Left ventricle myocardium superior (tissue), 1 donor: ENCODE results near the gene CTBP2. TPM values are rescaled to one million over a fixed set of nuclear protein-coding genes. Genes with fewer than 3 reads are reported as not detected.

Experiments
- ATAC-seq: fragments of 200-7000 bp; cut with Tn5 transposase; one replicate; pipeline ENCODE4 v1.9.1; 2020; ENCODE audit warnings: mild to moderate bottlenecking, moderate library complexity
- DNase-seq: peaks from one replicate; pipeline ENCODE4 v3.0.0-alpha.2; 2020
- intact Hi-C: fragments of 100-400 bp; cut with micrococcal nuclease; formaldehyde crosslinking; loops from one replicate; pipeline ENCODE4 v1.11.0; 2022
- long read RNA-seq: library from polyadenylated mRNA; unstranded; transcript quantifications from one replicate; pipeline ENCODE4 v2.0.0, GENCODE V29; 2021
- total RNA-seq: library from RNA; stranded (reverse); fragmentation: NEBNext Ultra II Directional; extraction: Animal tissue kit (Norgen Biotek cat#: 25700); gene quantifications from one replicate; pipeline ENCODE4 v1.2.1, GENCODE V29; 2021
- donor health status: DM: no; HTN: yes; CAD: no; lungs with severe emphysema.

Gene CTBP2
- 29.3 TPM for total RNA-seq
- long read RNA-seq, full-length matches to known transcripts, result 23 of 66 reads
- long read RNA-seq, partial matches to known transcripts, result 5 of 66 reads
- long read RNA-seq, other reads (novel, unspliced or antisense), result 38 of 66 reads

- DNase-seq (peak; percentile 71), ATAC-seq (peak; percentile 40)
- intact Hi-C loops, result loop anchor here (10.0 kb wide), 1 partner anchor 75 kb away; no protein-coding TSS in a partner anchor
These were observed at the start of gene CTBP2 for GRCh38 chr10:125159932-125160855. CTBP2 (minus strand) TSS chr10:125160563.

GRCh38 chr10:125209591-125210355 is 49.4 kb upstream of the CTBP2 start:
- intact Hi-C loops, result no loop called here
- ATAC-seq (no peak), DNase-seq (no peak)

GRCh38 chr10:125208854-125209565 is 48.6 kb upstream of the CTBP2 start:
- ATAC-seq, result no peak
- no peak for DNase-seq
- intact Hi-C loops, result no loop called here

- ATAC-seq, result no peak
- intact Hi-C loops, result no loop called here
- no peak for DNase-seq
These were observed 46.3 kb upstream of the CTBP2 start for GRCh38 chr10:125206623-125207022.

GRCh38 chr10:125205431-125205830 is 45.1 kb upstream of the CTBP2 start:
- ATAC-seq (no peak), DNase-seq (no peak)
- intact Hi-C loops, result no loop called here

- no peak for DNase-seq
- intact Hi-C loops, result no loop called here
- no peak for ATAC-seq
These were observed 44.0 kb upstream of the CTBP2 start for GRCh38 chr10:125204400-125204799.

- no peak for ATAC-seq
- intact Hi-C loops, result no loop called here
- DNase-seq, result no peak
These were observed 42.9 kb upstream of the CTBP2 start for GRCh38 chr10:125203186-125203800.

- intact Hi-C loops, result no loop called here
- no peak for DNase-seq
- no peak for ATAC-seq
These were observed 41.6 kb upstream of the CTBP2 start for GRCh38 chr10:125201791-125202622.

- ATAC-seq (no peak), DNase-seq (no peak)
- intact Hi-C loops, result no loop called here
These were observed 40.8 kb upstream of the CTBP2 start for GRCh38 chr10:125201108-125201524.

GRCh38 chr10:125200396-125200795 is 40.0 kb upstream of the CTBP2 start:
- ATAC-seq (no peak), DNase-seq (no peak)
- intact Hi-C loops, result no loop called here

- ATAC-seq, result no peak
- no peak for DNase-seq
- intact Hi-C loops, result no loop called here
These were observed 38.9 kb upstream of the CTBP2 start for GRCh38 chr10:125199270-125199669.

- no peak for DNase-seq
- intact Hi-C loops, result no loop called here
- no peak for ATAC-seq
These were observed 34.5 kb upstream of the CTBP2 start for GRCh38 chr10:125194814-125195213.

- intact Hi-C loops, result no loop called here
- ATAC-seq (no peak), DNase-seq (no peak)
These were observed 33.0 kb upstream of the CTBP2 start for GRCh38 chr10:125193306-125193877.

GRCh38 chr10:125192620-125193019 is 32.3 kb upstream of the CTBP2 start:
- ATAC-seq, result no peak
- DNase-seq, result no peak

GRCh38 chr10:125192005-125192404 is 31.6 kb upstream of the CTBP2 start:
- DNase-seq (no peak), ATAC-seq (no peak)

More at GRCh38 chr10:125192620-125193019, 32.3 kb upstream of the CTBP2 start:
- intact Hi-C loops, result no loop called here

GRCh38 chr10:125190946-125191345 is 30.6 kb upstream of the CTBP2 start:
- no peak for ATAC-seq
- intact Hi-C loops, result no loop called here
- DNase-seq, result no peak

More at GRCh38 chr10:125192005-125192404, 31.6 kb upstream of the CTBP2 start:
- intact Hi-C loops, result no loop called here

GRCh38 chr10:125190414-125190813 is 30.1 kb upstream of the CTBP2 start:
- DNase-seq (no peak), ATAC-seq (no peak)
- intact Hi-C loops, result no loop called here

- no peak for ATAC-seq
- intact Hi-C loops, result no loop called here
These were observed 28.8 kb upstream of the CTBP2 start for GRCh38 chr10:125189162-125189561.

More at GRCh38 chr10:125189162-125189561, 28.8 kb upstream of the CTBP2 start:
- no peak for DNase-seq
